Occipital lobe (tissue), 2 donors: ENCODE measurements around the gene ELAC2. TPM values are rescaled to one million over a fixed set of nuclear protein-coding genes. Genes with fewer than 3 reads are reported as not detected.

Source experiments
- DNase-seq: peaks from one replicate; lab custom pipeline; 2025; lab: John Stamatoyannopoulos, UW
- total RNA-seq: library from RNA; depleted of rRNA; stranded (reverse); fragments of >200 nt; gene quantifications from one replicate; pipeline ENCODE4 v1.2.3, GENCODE V29; 2014

The ELAC2 gene
- 31.0 TPM for total RNA-seq

GRCh38 chr17:13017655-13018459 is at the start of gene ELAC2:
ELAC2 (minus strand) TSS chr17:13018027; CDS start chr17:13017947, 80 bp downstream.
- DNase-seq: peak; percentile 96

GRCh38 chr17:13065032-13065431 is 47.2 kb upstream of the ELAC2 start:
- no peak for DNase-seq

- DNase-seq: no peak
Measured at GRCh38 chr17:13055131-13055530, 37.3 kb upstream of the ELAC2 start.

- DNase-seq: no peak
Measured at GRCh38 chr17:13054666-13055065, 36.8 kb upstream of the ELAC2 start.

- DNase-seq: no peak
Measured at GRCh38 chr17:13051915-13052314, 34.1 kb upstream of the ELAC2 start.

GRCh38 chr17:13047011-13047606 is 29.3 kb upstream of the ELAC2 start:
- no peak for DNase-seq

GRCh38 chr17:13046361-13046760 is 28.5 kb upstream of the ELAC2 start:
- DNase-seq: no peak

GRCh38 chr17:13044572-13045065 is 26.8 kb upstream of the ELAC2 start:
- no peak for DNase-seq

GRCh38 chr17:13038931-13039665 is 21.3 kb upstream of the ELAC2 start:
- no peak for DNase-seq

GRCh38 chr17:13036751-13037150 is 18.9 kb upstream of the ELAC2 start:
- DNase-seq: no peak

- DNase-seq: no peak
Measured at GRCh38 chr17:13035420-13035819, 17.6 kb upstream of the ELAC2 start.

- no peak for DNase-seq
Measured at GRCh38 chr17:13031718-13032350, 14.0 kb upstream of the ELAC2 start.

GRCh38 chr17:13030459-13031300 is 12.9 kb upstream of the ELAC2 start:
- DNase-seq: no peak

- no peak for DNase-seq
Measured at GRCh38 chr17:13030056-13030455, 12.2 kb upstream of the ELAC2 start.

- no peak for DNase-seq
Measured at GRCh38 chr17:13029340-13029739, 11.5 kb upstream of the ELAC2 start.

GRCh38 chr17:13027246-13027645 is 9.4 kb upstream of the ELAC2 start:
- DNase-seq: no peak

GRCh38 chr17:13025687-13026086 is 7.9 kb upstream of the ELAC2 start:
- no peak for DNase-seq

GRCh38 chr17:13025258-13025627 is 7.4 kb upstream of the ELAC2 start:
- no peak for DNase-seq

GRCh38 chr17:13024526-13025257 is 6.9 kb upstream of the ELAC2 start:
- DNase-seq: peak; percentile 29

GRCh38 chr17:13024016-13024415 is 6.2 kb upstream of the ELAC2 start:
- no peak for DNase-seq
